Common myeloid progenitor, CD34-positive (primary cell): ENCODE results near the gene HPDL.
A peak's percentile ranks its signal among the peaks of the same experiment; 100 is the strongest.

Experiments
- CTCF ChIA-PET: fragments of 350-600 bp; sonication (Branson Sonifier 250); formaldehyde crosslinking; loops from one replicate; lab custom pipeline; 2021; ENCODE audit warnings: antibody characterized with exemption; lab: Charles Lee
- POLR2A ChIA-PET: fragments of 350-600 bp; sonication (Branson Sonifier 250); formaldehyde crosslinking; loops from one replicate; lab custom pipeline; 2021; ENCODE audit warnings: antibody characterized with exemption; lab: Charles Lee
- DNase-seq, 3 donors: peaks; one replicate each; pipeline versions ENCODE4 v3.0.0 to v3.0.0-alpha.2; 2013
- H3K27ac ChIP-seq, 2 experiments: 1 replicate in 1 of 2; 2 replicates in 1 of 2; pipeline ENCODE4 v1.7.0; 2013; ENCODE audit warnings: inconsistent platforms in 2 of 2, low read length in 2 of 2, mild to moderate bottlenecking in 2 of 2, low read depth in 1 of 2, moderate library complexity in 1 of 2; ENCODE audit not compliant: severe bottlenecking in 2 of 2, insufficient read depth in 1 of 2, poor library complexity in 1 of 2
- H3K27me3 ChIP-seq, 5 experiments: replicated peaks in 2 of 5; 1 replicate in 3 of 5; 2 replicates in 2 of 5; pipeline versions ENCODE4 v1.6.1 to v1.7.0; 2013; ENCODE audit warnings: low read length in 4 of 5, mild to moderate bottlenecking in 2 of 5, moderate library complexity in 2 of 5, inconsistent platforms in 1 of 5; ENCODE audit not compliant: insufficient read depth in 5 of 5, control insufficient read depth in 4 of 5
- H3K36me3 ChIP-seq, 4 experiments: 1 replicate in 2 of 4; 2 replicates in 2 of 4; pipeline versions ENCODE4 v1.6.1 to v1.7.0; 2013; ENCODE audit warnings: low read length in 3 of 4, control low read depth in 1 of 4, mild to moderate bottlenecking in 1 of 4; ENCODE audit not compliant: control insufficient read depth in 4 of 4, insufficient read depth in 4 of 4
- H3K4me1 ChIP-seq, 4 experiments: 1 replicate in 3 of 4; 2 replicates in 1 of 4; pipeline versions ENCODE4 v1.6.1 to v1.7.1; 2013; ENCODE audit warnings: low read length in 3 of 4, mild to moderate bottlenecking in 3 of 4, control low read depth in 1 of 4, inconsistent platforms in 1 of 4, moderate library complexity in 1 of 4; ENCODE audit not compliant: control insufficient read depth in 4 of 4, insufficient read depth in 4 of 4; ENCODE audit errors: control extremely low read depth in 1 of 4
- H3K4me3 ChIP-seq, 7 experiments: 1 replicate in 4 of 7; 2 replicates in 3 of 7; pipeline versions ENCODE4 v1.5.1 to v1.7.0; 2013; ENCODE audit warnings: mild to moderate bottlenecking in 7 of 7, low read length in 6 of 7, moderate library complexity in 6 of 7, inconsistent platforms in 2 of 7, low read depth in 2 of 7, control low read depth in 1 of 7; ENCODE audit not compliant: insufficient read depth in 4 of 7, control insufficient read depth in 1 of 7; ENCODE audit errors: extremely low read depth in 1 of 7
- H3K9me3 ChIP-seq, 5 experiments: 1 replicate in 4 of 5; 2 replicates in 1 of 5; pipeline versions ENCODE4 v1.6.1 to v1.7.1; 2013; ENCODE audit warnings: low read length in 4 of 5, mild to moderate bottlenecking in 2 of 5, inconsistent platforms in 1 of 5, low read depth in 1 of 5, moderate library complexity in 1 of 5; ENCODE audit not compliant: control insufficient read depth in 4 of 5, insufficient read depth in 2 of 5; ENCODE audit errors: control extremely low read depth in 1 of 5
- WGBS: methylation state at CpG from one replicate; pipeline ENCODE4 v1.1.5; 2013; ENCODE audit not compliant: insufficient coverage; 5-methylcytosine and 5-hydroxymethylcytosine counted together

The HPDL gene

GRCh38 chr1:45304311-45305081 lies 22.2 kb upstream of the HPDL start:
- Histone ChIP-seq H3K27me3 (no peaks in the 10 kb centered on the region), H3K4me3 (peak overlapping the region; percentile 53 to 90 (median 70)), H3K9me3 (no peaks in the 10 kb centered on the region), H3K27ac (peak overlapping the region; percentile 69 to 88), H3K4me1 (peaks cover 2 to 24% (median 20%) of the 10 kb centered on the region in 4 experiments), H3K36me3 (no peaks in the 10 kb centered on the region)
- CTCF ChIA-PET = interaction anchor here (0.7 to 18.6 kb wide), 8 partner anchors 23 to 289 kb away, joined by 3 to 402 read pairs (median 4); partner anchors contain the start of genes AKR1A1, HECTD3, HPDL and MUTYH
- POLR2A ChIA-PET = interaction anchor here (1.3 kb wide), 1 partner anchor 583 kb away, joined by 8 read pairs; no protein-coding TSS in a partner anchor
- WGBS = 42% methylated on average over 10 of the region's 15 CpGs
- peak in 2 of 3 donors; percentile 17 to 23 for DNase-seq

- WGBS = 100% methylated on average over 10 of the region's 10 CpGs
- no peak for DNase-seq
- H3K36me3 ChIP-seq = no peaks in the 10 kb centered on the region
- CTCF ChIA-PET = interaction anchor here (0.7 to 18.6 kb wide), 8 partner anchors 22 to 558 kb away, joined by 3 to 402 read pairs (median 4); partner anchors contain the start of genes HECTD3, HPDL, MUTYH and TOE1
- H3K27me3 ChIP-seq = no peaks in the 10 kb centered on the region
- peaks cover 2 to 24% (median 20%) of the 10 kb centered on the region in 4 experiments for H3K4me1 ChIP-seq
- no peak overlapping the region for H3K27ac ChIP-seq
- no peak overlapping the region for H3K4me3 ChIP-seq
- POLR2A ChIA-PET = interaction anchor here (0.5 kb wide), 1 partner anchor 18 kb away, joined by 3 read pairs; no protein-coding TSS in a partner anchor
- no peaks in the 10 kb centered on the region for H3K9me3 ChIP-seq
Observed at GRCh38 chr1:45305231-45305630, 21.5 kb upstream of the HPDL start.

- H3K4me1 ChIP-seq = peaks cover 2 to 24% (median 20%) of the 10 kb centered on the region in 4 experiments
- H3K9me3 ChIP-seq = no peaks in the 10 kb centered on the region
- H3K4me3 ChIP-seq = no peak overlapping the region
- POLR2A ChIA-PET = interaction anchor here (0.7 kb wide), 1 partner anchor 9 kb away, joined by 3 read pairs; no protein-coding TSS in a partner anchor
- H3K27ac ChIP-seq = no peak overlapping the region
- no peaks in the 10 kb centered on the region for H3K27me3 ChIP-seq
- no peaks in the 10 kb centered on the region for H3K36me3 ChIP-seq
- DNase-seq = peak in 2 of 3 donors; percentile 33 to 46
- 84% methylated on average over 6 of the region's 8 CpGs for WGBS
- CTCF ChIA-PET = interaction anchor here (1.8 to 18.6 kb wide), 3 partner anchors 28 to 290 kb away, joined by 4 to 402 read pairs (median 6); partner anchors contain the start of genes HECTD3, MUTYH, TOE1 and UROD
Observed at GRCh38 chr1:45306319-45306718, 20.4 kb upstream of the HPDL start.

GRCh38 chr1:45306905-45307304 lies 19.8 kb upstream of the HPDL start:
- DNase-seq = no peak
- no CpG with 5 or more reads among the region's 3 CpGs for WGBS
- Histone ChIP-seq H3K27me3 (no peaks in the 10 kb centered on the region), H3K27ac (no peak overlapping the region), H3K4me3 (no peak overlapping the region), H3K4me1 (peaks cover 2 to 24% (median 20%) of the 10 kb centered on the region in 4 experiments), H3K9me3 (no peaks in the 10 kb centered on the region), H3K36me3 (no peaks in the 10 kb centered on the region)
- ChIA-PET CTCF (interaction anchor here (1.0 to 18.6 kb wide), 2 partner anchors 25 to 291 kb away, joined by 3 to 402 read pairs; partner anchors contain the start of genes HECTD3 and UROD), POLR2A (no interaction called here)

GRCh38 chr1:45314266-45314665 lies 12.4 kb upstream of the HPDL start:
- Histone ChIP-seq H3K4me3 (no peak overlapping the region), H3K36me3 (no peaks in the 10 kb centered on the region), H3K4me1 (no peaks in the 10 kb centered on the region), H3K27me3 (no peaks in the 10 kb centered on the region), H3K27ac (no peak overlapping the region), H3K9me3 (no peaks in the 10 kb centered on the region)
- ChIA-PET POLR2A (no interaction called here), CTCF (interaction anchor here (0.8 to 1.2 kb wide), 3 partner anchors 10 to 514 kb away, joined by 3 read pairs; partner anchors contain the start of gene PLK3)
- 100% methylated on average over 1 of the region's 3 CpGs for WGBS
- no peak for DNase-seq

GRCh38 chr1:45317166-45317565 lies 9.5 kb upstream of the HPDL start:
- Histone ChIP-seq H3K27me3 (no peaks in the 10 kb centered on the region), H3K4me3 (no peak overlapping the region), H3K4me1 (no peaks in the 10 kb centered on the region), H3K27ac (no peak overlapping the region), H3K36me3 (no peaks in the 10 kb centered on the region), H3K9me3 (no peaks in the 10 kb centered on the region)
- 100% methylated on average over 2 of the region's 4 CpGs for WGBS
- DNase-seq = no peak
- CTCF ChIA-PET = no interaction called here
- POLR2A ChIA-PET = no interaction called here

- CTCF ChIA-PET = interaction anchor here (1.1 kb wide), 1 partner anchor 9 kb away, joined by 3 read pairs; no protein-coding TSS in a partner anchor
- no peak overlapping the region for H3K4me3 ChIP-seq
- no peaks in the 10 kb centered on the region for H3K36me3 ChIP-seq
- POLR2A ChIA-PET = no interaction called here
- 97% methylated on average over 4 of the region's 4 CpGs for whole genome bisulfite sequencing
- no peak overlapping the region for H3K27ac ChIP-seq
- H3K9me3 ChIP-seq = no peaks in the 10 kb centered on the region
- no peaks in the 10 kb centered on the region for H3K27me3 ChIP-seq
- no peaks in the 10 kb centered on the region for H3K4me1 ChIP-seq
- no peak for DNase-seq
Observed at GRCh38 chr1:45319761-45320160, 6.9 kb upstream of the HPDL start.
